Caco-2 (cell line): Measurements from ENCODE around the gene LILRB1. TPM values are rescaled to one million over a fixed set of nuclear protein-coding genes. Genes with fewer than 3 reads are reported as not detected.

Experiments used
- BruUV-seq: library from RNA; stranded (reverse); fragments of 400-500 nt; replicated peaks from 2 replicates; lab custom pipeline; 2021; lab: Mats Ljungman, UMichigan
- CTCF ChIA-PET: fragments of 300-600 bp; sonication (Branson Sonifier 250); formaldehyde crosslinking; loops from one replicate; lab custom pipeline; 2022; ENCODE audit warnings: antibody characterized with exemption; lab: Charles Lee
- POLR2A ChIA-PET: fragments of 300-600 bp; sonication (Branson Sonifier 250); formaldehyde crosslinking; loops from one replicate; lab custom pipeline; 2022; ENCODE audit warnings: antibody characterized with exemption; lab: Charles Lee
- DNase-seq, 2 experiments: peaks; one replicate each; pipeline versions ENCODE4 v3.0.0 to v3.0.0-alpha.2; 2020 to 2022
- H3K27me3 ChIP-seq: replicated peaks from 2 replicates; pipeline ENCODE4 v1.6.0; 2011; ENCODE audit warnings: low read length; ENCODE audit not compliant: control insufficient read depth, insufficient read depth
- H3K36me3 ChIP-seq: 2 replicates; pipeline ENCODE4 v1.5.1; 2011; ENCODE audit warnings: low read length; ENCODE audit not compliant: control insufficient read depth, insufficient read depth
- H3K4me1 ChIP-seq: fragments of 250-450 bp; sonication (Bioruptor Pico); 2 replicates; pipeline ENCODE4 v1.5.1; 2020; ENCODE audit warnings: mild to moderate bottlenecking
- H3K4me3 ChIP-seq: 2 replicates; pipeline ENCODE4 v1.5.1; 2011; ENCODE audit warnings: low read depth, mild to moderate bottlenecking, control low read depth, low read length
- H3K9me3 ChIP-seq: fragments of 250-450 bp; sonication (Bioruptor Pico); 2 replicates; pipeline ENCODE4 v1.5.1; 2020; ENCODE audit warnings: mild to moderate bottlenecking, moderate library complexity
- H3K27ac Mint-ChIP-seq: one replicate; pipeline ENCODE4 v1.8.0; 2022; ENCODE audit warnings: mixed read lengths; ENCODE audit not compliant: unreplicated experiment
- H3K27me3 Mint-ChIP-seq: one replicate; pipeline ENCODE4 v1.8.0; 2022; ENCODE audit warnings: mixed read lengths; ENCODE audit not compliant: insufficient read depth, unreplicated experiment
- H3K36me3 Mint-ChIP-seq: one replicate; pipeline ENCODE4 v1.8.0; 2022; ENCODE audit warnings: mild to moderate bottlenecking, mixed read lengths; ENCODE audit not compliant: insufficient read depth, unreplicated experiment
- H3K4me1 Mint-ChIP-seq: one replicate; pipeline ENCODE4 v1.8.0; 2022; ENCODE audit warnings: low read depth, mixed read lengths; ENCODE audit not compliant: unreplicated experiment
- H3K4me3 Mint-ChIP-seq: one replicate; pipeline ENCODE4 v1.8.0; 2022; ENCODE audit warnings: mild to moderate bottlenecking, moderate library complexity, mixed read lengths; ENCODE audit not compliant: unreplicated experiment
- H3K9me3 Mint-ChIP-seq: one replicate; pipeline ENCODE4 v1.8.0; 2022; ENCODE audit warnings: mixed read lengths; ENCODE audit not compliant: unreplicated experiment
- intact Hi-C: fragments of 100-400 bp; cut with micrococcal nuclease; formaldehyde crosslinking; loops from one replicate; pipeline ENCODE4 v1.10.0; 2022; ENCODE audit not compliant: unreplicated experiment
- total RNA-seq: library from RNA; stranded (reverse); gene quantifications from 2 replicates; pipeline ENCODE4 v1.2.3, GENCODE V29; 2022
- TF ChIP-seq, protein P1 (sequence below), 2 experiments: fragments of 200-600 bp in 1 of 2; IDR thresholded peaks; 1 replicate in 1 of 2; 2 replicates in 1 of 2; pipeline versions ENCODE4 v1.5.1 to v1.8.0; 2011 to 2022; ENCODE audit warnings: antibody characterized with exemption in 1 of 2, control low read depth in 1 of 2, inconsistent platforms in 1 of 2, low read depth in 1 of 2, low read length in 1 of 2, mild to moderate bottlenecking in 1 of 2, moderate library complexity in 1 of 2; ENCODE audit not compliant: insufficient read depth in 1 of 2, severe bottlenecking in 1 of 2, unreplicated experiment in 1 of 2

Gene LILRB1
- total RNA-seq, 1 experiment from 2014 or later: not detected

DNA sequence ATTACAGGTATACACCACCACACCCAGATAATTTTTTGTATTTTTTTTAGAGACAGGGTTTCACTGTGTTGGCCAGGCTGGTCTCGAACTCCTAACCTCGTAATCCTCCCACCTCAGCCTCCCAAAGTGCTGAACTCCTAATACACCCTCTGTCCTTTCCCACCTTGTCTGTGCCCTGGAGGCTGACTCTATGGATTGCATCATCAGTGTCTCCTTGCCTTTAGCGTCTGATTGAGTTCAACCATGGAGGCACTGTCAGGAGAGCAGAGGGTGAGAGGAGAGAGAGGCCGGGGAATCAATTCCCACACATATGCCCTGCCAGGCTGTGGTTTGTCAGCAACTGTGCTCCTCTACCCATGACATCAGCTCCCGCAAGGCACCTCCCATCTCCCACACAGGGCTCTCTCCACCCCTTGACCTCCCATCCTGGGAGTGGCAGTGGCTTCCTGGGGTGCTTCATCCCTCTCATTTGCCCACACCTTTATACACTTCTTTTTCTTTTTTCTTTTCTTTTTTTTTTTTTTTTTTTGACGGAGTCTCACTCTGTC is 19.9 kb downstream of the LILRB1 start:
- Mint-ChIP-seq H3K9me3 (no peaks in the 10 kb centered on the region), H3K36me3 (no peaks in the 10 kb centered on the region), H3K4me1 (no peaks in the 10 kb centered on the region), H3K4me3 (no peak overlapping the region), H3K27me3 (peaks cover 10% of the 10 kb centered on the region), H3K27ac (no peak overlapping the region)
- Histone ChIP-seq H3K4me1 (no peaks in the 10 kb centered on the region), H3K4me3 (no peak overlapping the region), H3K9me3 (peaks cover 4% of the 10 kb centered on the region; the same call in 1 of the 2 replicates), H3K27me3 (no peaks in the 10 kb centered on the region), H3K36me3 (no peaks in the 10 kb centered on the region)
- CTCF ChIA-PET: no interaction called here
- intact Hi-C loops: loop anchor here (10.0 kb wide), 1 partner anchor 275 kb away; no protein-coding TSS in a partner anchor
- POLR2A ChIA-PET: no interaction called here
- TF ChIP-seq, protein P1, sequence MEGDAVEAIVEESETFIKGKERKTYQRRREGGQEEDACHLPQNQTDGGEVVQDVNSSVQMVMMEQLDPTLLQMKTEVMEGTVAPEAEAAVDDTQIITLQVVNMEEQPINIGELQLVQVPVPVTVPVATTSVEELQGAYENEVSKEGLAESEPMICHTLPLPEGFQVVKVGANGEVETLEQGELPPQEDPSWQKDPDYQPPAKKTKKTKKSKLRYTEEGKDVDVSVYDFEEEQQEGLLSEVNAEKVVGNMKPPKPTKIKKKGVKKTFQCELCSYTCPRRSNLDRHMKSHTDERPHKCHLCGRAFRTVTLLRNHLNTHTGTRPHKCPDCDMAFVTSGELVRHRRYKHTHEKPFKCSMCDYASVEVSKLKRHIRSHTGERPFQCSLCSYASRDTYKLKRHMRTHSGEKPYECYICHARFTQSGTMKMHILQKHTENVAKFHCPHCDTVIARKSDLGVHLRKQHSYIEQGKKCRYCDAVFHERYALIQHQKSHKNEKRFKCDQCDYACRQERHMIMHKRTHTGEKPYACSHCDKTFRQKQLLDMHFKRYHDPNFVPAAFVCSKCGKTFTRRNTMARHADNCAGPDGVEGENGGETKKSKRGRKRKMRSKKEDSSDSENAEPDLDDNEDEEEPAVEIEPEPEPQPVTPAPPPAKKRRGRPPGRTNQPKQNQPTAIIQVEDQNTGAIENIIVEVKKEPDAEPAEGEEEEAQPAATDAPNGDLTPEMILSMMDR (IDR thresholded peaks at IDR 0.05; ENCODE audit: insufficient read depth in 1 of 2, low read depth in 1 of 2, low read length in 1 of 2, severe bottlenecking in 1 of 2, unreplicated experiment in 1 of 2): no peak
- no peak for DNase-seq
- no TSS peak for BruUV-seq

DNA sequence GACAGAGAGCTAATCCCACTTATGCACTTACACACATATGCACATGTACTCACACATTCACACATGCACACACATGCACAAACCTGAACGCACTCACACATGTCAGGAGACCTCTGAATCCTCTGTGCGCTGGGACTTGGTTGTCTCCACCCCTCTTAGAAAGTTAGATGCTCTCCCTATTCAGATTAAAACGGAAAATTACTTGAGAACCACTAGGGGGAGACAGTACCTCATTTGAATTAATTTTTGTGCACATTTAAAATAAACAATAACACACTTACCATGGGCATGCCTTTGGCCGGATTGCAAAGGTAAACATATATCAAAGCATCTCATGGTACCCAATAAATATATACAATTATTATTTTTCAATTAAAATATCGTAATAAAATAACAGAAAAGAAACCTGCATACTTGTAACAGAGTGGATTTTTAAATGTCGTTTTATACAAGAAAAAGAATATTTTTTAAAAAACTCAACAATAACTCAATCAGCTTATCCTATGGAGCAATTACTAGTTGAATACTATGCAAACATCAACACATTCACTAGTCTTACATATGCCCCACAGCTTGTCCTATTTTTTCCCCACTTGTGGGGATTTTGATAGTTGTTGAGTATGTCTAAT is 23.0 kb downstream of the LILRB1 start:
- no peaks in the 10 kb centered on the region for H3K9me3 Mint-ChIP-seq
- no TSS peak for BruUV-seq
- Histone ChIP-seq H3K4me1 (no peaks in the 10 kb centered on the region), H3K36me3 (no peaks in the 10 kb centered on the region), H3K27me3 (no peaks in the 10 kb centered on the region), H3K4me3 (no peak overlapping the region), H3K9me3 (no peaks in the 10 kb centered on the region)
- H3K4me3 Mint-ChIP-seq: no peak overlapping the region
- H3K4me1 Mint-ChIP-seq: no peaks in the 10 kb centered on the region
- ChIA-PET POLR2A (no interaction called here), CTCF (no interaction called here)
- H3K27me3 Mint-ChIP-seq: peaks cover 10% of the 10 kb centered on the region
- TF ChIP-seq, protein P1 (IDR thresholded peaks at IDR 0.05; ENCODE audit: insufficient read depth in 1 of 2, low read depth in 1 of 2, low read length in 1 of 2, severe bottlenecking in 1 of 2, unreplicated experiment in 1 of 2): peak; percentile 56 to 67
- H3K27ac Mint-ChIP-seq: no peak overlapping the region
- H3K36me3 Mint-ChIP-seq: no peaks in the 10 kb centered on the region
- DNase-seq: peak in 1 of 2 experiments; percentile 16
- intact Hi-C loops: loop anchor here (10.0 kb wide), 1 partner anchor 272 kb away; no protein-coding TSS in a partner anchor

DNA sequence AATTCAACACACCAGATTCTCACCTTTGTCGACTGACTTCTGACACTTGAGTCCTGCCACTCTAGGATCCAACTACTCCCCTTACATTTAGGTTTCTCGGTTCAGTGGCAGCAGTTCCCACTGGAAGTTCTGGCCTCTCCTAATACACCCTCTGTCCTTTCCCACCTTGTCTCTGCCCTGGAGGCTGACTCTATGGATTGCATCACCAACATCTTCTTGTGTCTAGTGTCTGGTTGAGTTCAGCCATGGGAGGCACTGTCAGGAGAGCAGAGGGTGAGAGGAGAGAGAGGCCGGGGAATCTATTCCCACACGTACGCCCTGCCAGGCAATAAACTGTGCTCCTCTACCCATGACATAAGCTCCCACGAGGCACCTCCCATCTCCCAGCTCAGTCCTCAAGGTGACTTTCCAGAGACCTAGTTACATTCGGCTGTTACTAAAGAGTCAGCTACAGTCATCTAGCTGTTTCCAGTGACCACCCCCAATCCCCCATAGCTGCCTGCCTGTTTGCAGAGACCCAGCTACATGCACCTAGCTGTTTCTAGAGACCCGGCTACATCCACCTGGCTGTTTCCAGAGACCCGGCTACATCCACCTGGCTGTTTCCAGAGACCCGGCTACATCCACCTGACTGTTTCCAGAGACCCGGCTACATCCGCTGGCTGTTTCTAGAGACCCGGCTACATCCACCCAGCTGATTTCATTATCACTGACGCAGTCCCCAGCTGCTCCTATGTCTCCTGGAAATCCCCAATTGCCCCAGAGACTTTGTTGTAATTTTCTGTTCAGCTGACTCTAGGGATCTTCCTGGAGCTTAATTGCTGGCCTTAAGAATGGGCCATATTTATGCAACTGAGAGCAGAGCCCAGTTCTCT is 24.4 kb downstream of the LILRB1 start:
- H3K9me3 Mint-ChIP-seq: no peaks in the 10 kb centered on the region
- H3K27ac Mint-ChIP-seq: no peak overlapping the region
- ChIA-PET CTCF (interaction anchor here (0.6 kb wide), 1 partner anchor 302 kb away, joined by 5 read pairs; no protein-coding TSS in a partner anchor), POLR2A (no interaction called here)
- H3K36me3 Mint-ChIP-seq: no peaks in the 10 kb centered on the region
- Histone ChIP-seq H3K9me3 (no peaks in the 10 kb centered on the region), H3K4me3 (no peak overlapping the region), H3K36me3 (no peaks in the 10 kb centered on the region), H3K4me1 (no peaks in the 10 kb centered on the region), H3K27me3 (no peaks in the 10 kb centered on the region)
- intact Hi-C loops: loop anchor here (10.0 kb wide), 1 partner anchor 270 kb away; no protein-coding TSS in a partner anchor
- H3K4me1 Mint-ChIP-seq: no peaks in the 10 kb centered on the region
- H3K4me3 Mint-ChIP-seq: no peak overlapping the region
- DNase-seq: no peak
- H3K27me3 Mint-ChIP-seq: peaks cover 10% of the 10 kb centered on the region
- no TSS peak for BruUV-seq
- TF ChIP-seq, protein P1 (IDR thresholded peaks at IDR 0.05; ENCODE audit: insufficient read depth in 1 of 2, low read depth in 1 of 2, low read length in 1 of 2, severe bottlenecking in 1 of 2, unreplicated experiment in 1 of 2): no peak
